ENCODE data around the gene GSTT2B. TPM values are rescaled to one million over a fixed set of nuclear protein-coding genes. Genes with fewer than 3 reads are reported as not detected.
"Not testable (repeated sequence)": the region's sequence is repeated elsewhere in the genome, so short reads cannot be mapped to it uniquely, and the experiment has no call there.

The GSTT2B gene
- total and polyA plus RNA-seq, 10 of the 15 experiments (the other 5 are each of a cell fraction or from before 2014, with no cell fraction given), result 0.15 to 0.29 (median 0.21) TPM; not detected in 7

DNA sequence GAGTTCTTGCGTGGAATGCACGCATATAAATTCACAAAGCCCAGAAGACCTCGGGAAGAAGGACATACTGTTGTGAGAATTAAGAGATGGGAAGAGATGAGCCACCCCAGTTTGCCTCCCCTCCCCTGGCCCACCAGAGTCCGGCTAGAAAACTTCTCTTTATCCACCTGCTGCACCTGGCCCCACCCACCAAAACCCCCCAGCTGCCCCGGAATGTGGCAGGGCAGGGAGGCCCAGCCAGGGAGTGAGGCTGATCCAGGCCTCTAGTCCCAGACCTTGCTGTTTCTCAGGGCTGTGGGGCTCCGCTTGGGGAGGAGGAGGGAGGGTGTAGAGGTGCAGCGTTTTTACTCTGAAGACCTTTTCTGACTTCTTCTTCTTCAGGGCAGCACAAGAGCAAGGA lies 19.6 kb upstream of the GSTT2B start:
- H3K79me2 ChIP-seq (ENCODE audit: control insufficient read depth, insufficient read depth, low read length); H3K36me3 ChIP-seq (ENCODE audit: control insufficient read depth in 2 of 2, insufficient read depth in 2 of 2, low read length in 1 of 2); SMC1A ChIA-PET (ENCODE audit: uncharacterized antibody, unreplicated experiment); H3K27me3 ChIP-seq (replicated peaks in 1 of 2; ENCODE audit: control insufficient read depth in 2 of 2, insufficient read depth in 2 of 2, low read length in 1 of 2); POLR2A ChIA-PET; H4K20me1 ChIP-seq (ENCODE audit: control insufficient read depth, insufficient read depth); H3K4me2 ChIP-seq (ENCODE audit: control insufficient read depth, insufficient read depth); H3K9ac ChIP-seq (ENCODE audit: control insufficient read depth, insufficient read depth, low read length); RAD21 ChIA-PET (ENCODE audit: unreplicated experiment); H2AFZ ChIP-seq (ENCODE audit: control insufficient read depth, low read depth, low read length); ATAC-seq; DNase-seq (ENCODE audit: low read depth, low spot score); H3K4me3 ChIP-seq; H3K9me3 ChIP-seq (replicated peaks; ENCODE audit: control insufficient read depth, insufficient read depth, low read length); BruUV-seq (replicated peaks); in situ Hi-C loops (cut with MboI); H3K27ac ChIP-seq (ENCODE audit: control insufficient read depth, insufficient read depth); CTCF ChIA-PET; H3K4me1 ChIP-seq (ENCODE audit: control insufficient read depth, insufficient read depth, low read length); intact Hi-C loops (cut with micrococcal nuclease; ENCODE audit: unreplicated experiment); FAIRE-seq: not testable (repeated sequence)
- whole genome bisulfite sequencing (ENCODE audit: insufficient coverage, insufficient replicate concordance, low lambda C conversion rate, missing lambda C conversion rate), result no CpG with 5 or more reads among the region's 7 CpGs

DNA sequence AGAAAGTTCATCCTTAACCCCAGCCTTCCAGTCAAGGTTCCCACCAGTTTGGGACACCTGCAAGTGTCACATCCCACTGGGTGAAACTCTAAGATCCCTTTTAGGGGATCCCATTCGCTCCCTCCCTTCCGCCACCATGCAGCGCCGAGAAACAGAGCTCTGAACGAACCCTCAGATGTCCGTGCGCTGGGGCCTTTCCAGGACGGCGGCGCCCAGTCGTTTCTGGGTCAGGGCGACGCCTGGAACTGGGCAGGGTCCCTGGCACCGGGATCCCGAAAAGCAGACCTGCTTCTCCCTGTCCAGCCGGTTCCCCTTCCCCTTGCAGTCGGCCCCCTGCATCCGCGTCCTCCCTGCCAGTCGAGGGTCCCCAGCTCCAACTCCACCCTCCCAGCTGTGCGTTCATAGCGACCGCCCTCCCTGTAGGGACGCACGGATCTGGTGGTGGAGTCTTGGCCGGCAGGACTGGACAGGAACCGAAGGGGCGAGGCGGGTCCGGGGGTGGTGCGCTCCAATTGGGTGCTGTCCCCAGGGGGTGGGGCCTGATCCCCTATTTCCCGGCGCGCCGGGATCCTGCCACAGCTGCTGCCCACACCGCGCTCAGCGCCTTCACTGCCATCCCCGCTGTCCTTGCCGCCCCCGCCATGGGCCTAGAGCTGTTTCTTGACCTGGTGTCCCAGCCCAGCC lies 18.7 kb upstream of the GSTT2B start, which contains the start of gene GSTT2:
Gene GSTT2 (plus strand): TSS at position 578 of the 684 bp plus-strand sequence.
- POLR2A ChIA-PET; RAD21 ChIA-PET (ENCODE audit: unreplicated experiment); H3K4me2 ChIP-seq (ENCODE audit: control insufficient read depth, insufficient read depth); H3K4me1 ChIP-seq (ENCODE audit: control insufficient read depth, insufficient read depth, low read length); in situ Hi-C loops (cut with MboI); H3K9me3 ChIP-seq (replicated peaks; ENCODE audit: control insufficient read depth, insufficient read depth, low read length); H3K36me3 ChIP-seq (ENCODE audit: control insufficient read depth in 2 of 2, insufficient read depth in 2 of 2, low read length in 1 of 2); H2AFZ ChIP-seq (ENCODE audit: control insufficient read depth, low read depth, low read length); CTCF ChIA-PET; H3K9ac ChIP-seq (ENCODE audit: control insufficient read depth, insufficient read depth, low read length); FAIRE-seq; H3K79me2 ChIP-seq (ENCODE audit: control insufficient read depth, insufficient read depth, low read length); BruUV-seq (replicated peaks); DNase-seq (ENCODE audit: low read depth, low spot score); SMC1A ChIA-PET (ENCODE audit: uncharacterized antibody, unreplicated experiment); intact Hi-C loops (cut with micrococcal nuclease; ENCODE audit: unreplicated experiment); H3K27me3 ChIP-seq (replicated peaks in 1 of 2; ENCODE audit: control insufficient read depth in 2 of 2, insufficient read depth in 2 of 2, low read length in 1 of 2); H4K20me1 ChIP-seq (ENCODE audit: control insufficient read depth, insufficient read depth); H3K4me3 ChIP-seq; H3K27ac ChIP-seq (ENCODE audit: control insufficient read depth, insufficient read depth): not testable (repeated sequence)
- peak; percentile 69 for ATAC-seq
- no CpG with 5 or more reads among the region's 41 CpGs for WGBS (ENCODE audit: insufficient coverage, insufficient replicate concordance, low lambda C conversion rate, missing lambda C conversion rate)

DNA sequence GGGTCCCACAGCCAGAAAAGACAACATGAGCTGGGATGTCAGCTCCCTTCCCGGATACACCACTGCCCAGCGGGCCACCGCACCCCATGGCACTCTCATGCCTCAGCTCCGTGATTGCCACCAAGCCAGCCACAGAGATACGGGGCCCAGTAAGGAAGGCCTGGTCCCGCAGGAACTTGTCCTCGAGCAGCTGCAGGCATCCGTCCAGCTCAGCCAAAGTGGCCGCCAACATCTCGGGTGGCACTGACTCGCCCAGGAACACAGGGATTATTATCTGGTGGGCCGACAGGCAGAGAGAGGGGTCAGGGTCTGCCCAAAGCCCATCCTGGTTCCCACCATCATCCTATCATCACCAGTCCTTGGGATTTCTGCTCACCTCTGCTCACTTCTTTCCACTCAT lies 16.3 kb upstream of the GSTT2B start:
- FAIRE-seq; H3K36me3 ChIP-seq (ENCODE audit: control insufficient read depth in 2 of 2, insufficient read depth in 2 of 2, low read length in 1 of 2); H3K9me3 ChIP-seq (replicated peaks; ENCODE audit: control insufficient read depth, insufficient read depth, low read length); H3K4me3 ChIP-seq; CTCF ChIA-PET; in situ Hi-C loops (cut with MboI); H3K79me2 ChIP-seq (ENCODE audit: control insufficient read depth, insufficient read depth, low read length); H3K4me1 ChIP-seq (ENCODE audit: control insufficient read depth, insufficient read depth, low read length); intact Hi-C loops (cut with micrococcal nuclease; ENCODE audit: unreplicated experiment); H3K27me3 ChIP-seq (replicated peaks in 1 of 2; ENCODE audit: control insufficient read depth in 2 of 2, insufficient read depth in 2 of 2, low read length in 1 of 2); ATAC-seq; RAD21 ChIA-PET (ENCODE audit: unreplicated experiment); H4K20me1 ChIP-seq (ENCODE audit: control insufficient read depth, insufficient read depth); H3K27ac ChIP-seq (ENCODE audit: control insufficient read depth, insufficient read depth); H3K4me2 ChIP-seq (ENCODE audit: control insufficient read depth, insufficient read depth); H2AFZ ChIP-seq (ENCODE audit: control insufficient read depth, low read depth, low read length); H3K9ac ChIP-seq (ENCODE audit: control insufficient read depth, insufficient read depth, low read length); POLR2A ChIA-PET; BruUV-seq (replicated peaks); DNase-seq (ENCODE audit: low read depth, low spot score); SMC1A ChIA-PET (ENCODE audit: uncharacterized antibody, unreplicated experiment): not testable (repeated sequence)
- WGBS (ENCODE audit: insufficient coverage, insufficient replicate concordance, low lambda C conversion rate, missing lambda C conversion rate), result no CpG with 5 or more reads among the region's 12 CpGs

DNA sequence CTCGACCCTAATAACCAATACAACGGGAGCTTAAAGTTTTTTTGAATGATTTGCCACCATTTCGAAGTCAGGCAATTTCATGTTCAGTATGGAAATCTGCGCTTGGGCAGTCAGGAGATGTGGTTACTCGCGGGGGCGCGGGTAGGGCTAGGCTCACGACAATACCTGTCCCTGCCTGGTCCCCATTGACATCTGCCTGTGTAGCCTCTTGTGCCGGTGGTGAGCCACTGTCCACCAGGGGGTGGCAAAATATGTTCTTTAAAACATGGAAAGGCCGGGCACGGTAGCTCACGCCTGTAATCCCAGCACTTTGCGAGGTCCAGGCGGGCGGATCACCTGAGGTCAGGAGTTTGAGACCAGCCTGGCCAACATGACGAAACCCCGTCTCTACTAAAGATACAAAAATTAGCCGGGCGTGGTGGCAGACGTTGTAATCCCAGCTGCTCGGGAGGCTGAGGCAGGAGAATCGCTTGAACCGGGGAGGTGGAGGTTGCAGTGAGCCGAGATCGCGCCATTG lies 13.9 kb upstream of the GSTT2B start:
- CTCF ChIA-PET, result not testable (repeated sequence)

More for the DNA sequence above, 13.9 kb upstream of the GSTT2B start:
- DNase-seq (ENCODE audit: low read depth, low spot score); H3K27me3 ChIP-seq (replicated peaks in 1 of 2; ENCODE audit: control insufficient read depth in 2 of 2, insufficient read depth in 2 of 2, low read length in 1 of 2); H3K4me3 ChIP-seq; H3K9me3 ChIP-seq (replicated peaks; ENCODE audit: control insufficient read depth, insufficient read depth, low read length); H3K9ac ChIP-seq (ENCODE audit: control insufficient read depth, insufficient read depth, low read length); SMC1A ChIA-PET (ENCODE audit: uncharacterized antibody, unreplicated experiment); H3K4me1 ChIP-seq (ENCODE audit: control insufficient read depth, insufficient read depth, low read length); POLR2A ChIA-PET; H3K27ac ChIP-seq (ENCODE audit: control insufficient read depth, insufficient read depth); FAIRE-seq; H4K20me1 ChIP-seq (ENCODE audit: control insufficient read depth, insufficient read depth); H3K4me2 ChIP-seq (ENCODE audit: control insufficient read depth, insufficient read depth); RAD21 ChIA-PET (ENCODE audit: unreplicated experiment); H2AFZ ChIP-seq (ENCODE audit: control insufficient read depth, low read depth, low read length): not testable (repeated sequence)
- Histone ChIP-seq H3K79me2 (ENCODE audit: control insufficient read depth, insufficient read depth, low read length) (peaks cover 13% of the 10 kb centered on the region), H3K36me3 (ENCODE audit: control insufficient read depth in 2 of 2, insufficient read depth in 2 of 2, low read length in 1 of 2) (peaks cover 10 to 19% of the 10 kb centered on the region in 2 experiments)
- in situ Hi-C loops (cut with MboI), result loop anchor here (5.0 kb wide), 1 partner anchor 48 kb away; no protein-coding TSS in a partner anchor
- intact Hi-C loops (cut with micrococcal nuclease; ENCODE audit: unreplicated experiment), result loop anchor here (5.0 kb wide), 1 partner anchor 48 kb away; no protein-coding TSS in a partner anchor
- peak; percentile 75 for ATAC-seq
- TSS peak; percentile 92 for BruUV-seq (replicated peaks)
- 0% methylated on average over 5 of the region's 27 CpGs for WGBS (ENCODE audit: insufficient coverage, insufficient replicate concordance, low lambda C conversion rate, missing lambda C conversion rate)
